Adrenal gland (tissue), 12 donors: ENCODE measurements around the gene FKBP9. TPM values are rescaled to one million over a fixed set of nuclear protein-coding genes. Genes with fewer than 3 reads are reported as not detected.

Experiments used
- DNase-seq, 7 donors: peaks; one replicate each; pipeline ENCODE4 v3.0.0-alpha.2; 2019 to 2020
- H3K27ac ChIP-seq, 5 donors: fragments of 200-600 bp; sonication (generic) in 4 of 5; 1 replicate in 3 of 5; 2 replicates in 2 of 5; pipeline versions ENCODE4 v1.5.1 to v1.8.0; 2016 to 2020; ENCODE audit warnings: mild to moderate bottlenecking in 1 of 5
- H3K27me3 ChIP-seq: fragments of 200-600 bp; 2 replicates; pipeline ENCODE4 v1.8.0; 2021
- H3K36me3 ChIP-seq, 2 donors: fragments of 200-600 bp; replicated peaks in 1 of 2; 1 replicate in 1 of 2; 2 replicates in 1 of 2; pipeline versions ENCODE4 v1.5.1 to v1.8.0; 2018 to 2022
- H3K4me1 ChIP-seq, 2 donors: fragments of 200-600 bp; replicated peaks in 1 of 2; 1 replicate in 1 of 2; 2 replicates in 1 of 2; pipeline versions ENCODE4 v1.5.1 to v1.8.0; 2018 to 2021
- H3K4me3 ChIP-seq, 4 donors: fragments of 200-600 bp; sonication (generic) in 3 of 4; one replicate each; pipeline ENCODE4 v1.5.1; 2016 to 2018
- H3K9me3 ChIP-seq, 3 donors: fragments of 200-600 bp; sonication (generic) in 1 of 3; replicated peaks in 1 of 3; 1 replicate in 2 of 3; 2 replicates in 1 of 3; pipeline versions ENCODE4 v1.5.1 to v1.8.0; 2016 to 2021
- CTCF ChIP-seq, 6 experiments: fragments of 450-650 bp in 4 of 6; fragments of 200-600 bp in 2 of 6; sonication (generic) in 1 of 6; IDR thresholded peaks; 1 replicate in 5 of 6; 2 replicates in 1 of 6; pipeline versions ENCODE4 v1.5.1 to v1.8.0; 2016 to 2021; ENCODE audit warnings: antibody characterized with exemption in 6 of 6, mild to moderate bottlenecking in 2 of 6, moderate library complexity in 1 of 6
- POLR2A ChIP-seq, 2 donors: fragments of 450-650 bp; IDR thresholded peaks; one replicate each; pipeline ENCODE4 v1.6.1; 2017; ENCODE audit warnings: antibody characterized with exemption in 2 of 2, mild to moderate bottlenecking in 2 of 2, moderate library complexity in 1 of 2
- WGBS, 4 donors: extraction: QIAGEN DNeasy Blood & Tissue Kit in 2 of 4; methylation state at CpG; one replicate each; pipeline versions ENCODE4 v1.1.5 to v1.1.7; 2013 to 2017; 5-methylcytosine and 5-hydroxymethylcytosine counted together
- intact Hi-C, 2 donors: fragments of 100-400 bp; cut with DNase I; formaldehyde crosslinking; loops; one replicate each; pipeline versions ENCODE4 v1.14.1 to v1.15.0; 2022 to 2023
- polyA plus RNA-seq, 3 donors: library from polyadenylated mRNA; stranded (reverse); fragments of 200-250 nt in 2 of 3; fragments of 350-450 nt in 1 of 3; fragmentation: Illumina TruSeq in 1 of 3; extraction: RNeasy Lipid Tissue Mini Kit (QIAGEN cat#74804) in 1 of 3; gene quantifications; one replicate each; pipeline ENCODE4 v1.2.3, GENCODE V29; 2013 to 2014
- total RNA-seq, 9 donors: library from RNA; depleted of rRNA in 4 of 9; stranded (reverse); fragments of >200 nt in 4 of 9; fragments of 120-200 nt in 1 of 9; fragmentation: NEBNext Ultra II Directional in 1 of 9; extraction: Animal tissue kit (Norgen Biotek cat#: 25700) in 1 of 9; gene quantifications; one replicate each; pipeline versions ENCODE4 v1.1.0 to v1.2.4, GENCODE V29; 2013 to 2023
- donor health status: healthy with polysubstance abuse.
- donor health status: Bipolar disorder and iron deficiency.
- donor health status: DM: yes; HTN: yes; CAD: no.
- donor health status: DM: no; HTN: no; CAD: no.
- donor health status: DM: no; HTN: no; CAD: no.
- donor health status: DM: yes; HTN: yes; CAD: no.

The FKBP9 gene
- total and polyA plus RNA-seq, 12 donors = 26.8 to 299 (median 144) TPM

GRCh38 chr7:33009734-33010133 is 52.5 kb downstream of the FKBP9 start:
- H3K36me3 ChIP-seq = peaks cover 0 to 8% of the 10 kb centered on the region in 2 donors
- no peak overlapping the region for H3K4me3 ChIP-seq
- DNase-seq = no peak
- no peaks in the 10 kb centered on the region for H3K4me1 ChIP-seq
- intact Hi-C loops = no loop called here
- H3K27me3 ChIP-seq = no peaks in the 10 kb centered on the region
- WGBS, 4 donors = 95 to 98% (median 98%) methylated on average over 2 of the region's 2 CpGs
- no peak overlapping the region for H3K27ac ChIP-seq
- H3K9me3 ChIP-seq = no peaks in the 10 kb centered on the region
- TF ChIP-seq POLR2A (IDR thresholded peaks at IDR 0.05) (no peak), CTCF (IDR thresholded peaks at IDR 0.05) (no peak)

GRCh38 chr7:33012364-33012763 is 55.1 kb downstream of the FKBP9 start:
- no peaks in the 10 kb centered on the region for H3K4me1 ChIP-seq
- H3K27me3 ChIP-seq = no peaks in the 10 kb centered on the region
- DNase-seq = no peak
- intact Hi-C loops = no loop called here
- no peaks in the 10 kb centered on the region for H3K9me3 ChIP-seq
- no peak for TF ChIP-seq CTCF (IDR thresholded peaks at IDR 0.05)
- TF ChIP-seq POLR2A (IDR thresholded peaks at IDR 0.05) = no peak
- no peak overlapping the region for H3K4me3 ChIP-seq
- peaks cover 0 to 30% of the 10 kb centered on the region in 2 donors for H3K36me3 ChIP-seq
- H3K27ac ChIP-seq = no peak overlapping the region

- no peaks in the 10 kb centered on the region for H3K27me3 ChIP-seq
- H3K9me3 ChIP-seq = no peaks in the 10 kb centered on the region
- peaks cover 0 to 39% of the 10 kb centered on the region in 2 donors for H3K36me3 ChIP-seq
- TF ChIP-seq CTCF (IDR thresholded peaks at IDR 0.05) (no peak), POLR2A (IDR thresholded peaks at IDR 0.05) (no peak)
- no peak overlapping the region for H3K4me3 ChIP-seq
- no peak overlapping the region for H3K27ac ChIP-seq
- H3K4me1 ChIP-seq = no peaks in the 10 kb centered on the region
- no peak for DNase-seq
- WGBS, 4 donors = 95 to 98% (median 97%) methylated on average over 4 of the region's 4 CpGs
- intact Hi-C loops = no loop called here
Measured at GRCh38 chr7:33024189-33024757, 67.0 kb downstream of the FKBP9 start.

GRCh38 chr7:33035776-33036175 is 78.5 kb downstream of the FKBP9 start:
- intact Hi-C loops = no loop called here
- TF ChIP-seq CTCF (IDR thresholded peaks at IDR 0.05) = no peak
- no peak for TF ChIP-seq POLR2A (IDR thresholded peaks at IDR 0.05)
- no peaks in the 10 kb centered on the region for H3K36me3 ChIP-seq
- H3K27me3 ChIP-seq = no peaks in the 10 kb centered on the region
- H3K4me3 ChIP-seq = no peak overlapping the region
- DNase-seq = no peak
- H3K4me1 ChIP-seq = peaks cover 13 to 37% of the 10 kb centered on the region in 2 donors
- 92 to 93% (median 92%) methylated on average over 2 of the region's 2 CpGs for WGBS, 4 donors
- H3K27ac ChIP-seq = no peak overlapping the region
- no peaks in the 10 kb centered on the region for H3K9me3 ChIP-seq
